ENCODE measurements around the gene CCSER1. TPM values are rescaled to one million over a fixed set of nuclear protein-coding genes. Genes with fewer than 3 reads are reported as not detected.

Gene CCSER1
- total and polyA plus RNA-seq, 2 of the 8 experiments (the other 6 are each of a cell fraction or from before 2014, with no cell fraction given) = 0.26 to 0.84 TPM

DNA sequence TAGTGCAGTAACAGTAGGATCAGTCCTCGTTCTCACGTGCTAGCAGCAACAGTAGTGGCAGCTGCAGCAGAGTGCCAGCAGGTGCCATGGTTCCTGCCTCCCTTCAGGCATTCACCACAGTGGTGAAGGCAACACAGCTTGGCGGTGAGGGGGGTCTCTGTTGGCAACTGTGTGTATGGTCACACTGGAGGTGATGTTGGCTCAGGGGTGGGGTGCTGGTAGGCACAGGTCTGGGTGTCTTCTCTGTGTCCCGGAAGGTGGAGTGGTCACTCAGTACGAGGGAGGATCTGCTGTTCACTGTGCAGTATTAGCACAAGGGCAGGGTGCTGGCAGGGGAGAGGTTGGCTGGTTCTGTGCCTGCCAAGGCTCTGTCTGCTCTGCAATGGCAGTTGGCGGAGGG, 671.8 kb downstream of the CCSER1 start (continued):
- TF ChIP-seq JUN (IDR thresholded peaks at IDR 0.05; ENCODE audit: low read depth, low read length) (no peak), NRF1 (IDR thresholded peaks at IDR 0.05; ENCODE audit: low read depth, low read length) (no peak)
